Activated CD8-positive, alpha-beta memory T cell treated with anti-CD3 and anti-CD28 coated beads for 4 hours (primary cell): Measurements from ENCODE around the gene ZNF335.
A peak's percentile ranks its signal among the peaks of the same experiment; 100 is the strongest.

Source experiments
- DNase-seq, 2 donors: peaks; one replicate each; pipeline ENCODE4 v3.0.0-alpha.2; 2020; ENCODE audit warnings: low read depth in 2 of 2

Gene ZNF335

DNA sequence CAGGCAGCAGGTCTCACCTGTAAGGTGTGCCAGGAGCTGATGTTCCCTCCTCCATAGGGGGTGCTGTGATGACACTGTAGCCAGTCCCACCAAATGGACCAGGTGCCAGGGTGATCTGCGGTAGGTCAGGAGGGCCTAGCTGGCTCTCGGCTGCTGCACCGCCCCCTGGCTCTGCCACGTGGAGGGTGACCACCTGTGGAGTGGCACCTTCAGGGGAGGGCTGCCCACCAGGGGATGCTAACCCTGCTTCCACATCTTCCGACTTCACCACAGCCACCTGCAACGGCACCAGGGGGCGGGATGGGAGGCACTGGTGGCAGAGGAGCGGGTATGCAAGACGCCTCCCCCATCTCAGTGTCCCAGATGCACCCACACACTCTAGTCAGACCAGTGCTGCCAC is 18.3 kb downstream of the ZNF335 start:
- DNase-seq: no peak

DNA sequence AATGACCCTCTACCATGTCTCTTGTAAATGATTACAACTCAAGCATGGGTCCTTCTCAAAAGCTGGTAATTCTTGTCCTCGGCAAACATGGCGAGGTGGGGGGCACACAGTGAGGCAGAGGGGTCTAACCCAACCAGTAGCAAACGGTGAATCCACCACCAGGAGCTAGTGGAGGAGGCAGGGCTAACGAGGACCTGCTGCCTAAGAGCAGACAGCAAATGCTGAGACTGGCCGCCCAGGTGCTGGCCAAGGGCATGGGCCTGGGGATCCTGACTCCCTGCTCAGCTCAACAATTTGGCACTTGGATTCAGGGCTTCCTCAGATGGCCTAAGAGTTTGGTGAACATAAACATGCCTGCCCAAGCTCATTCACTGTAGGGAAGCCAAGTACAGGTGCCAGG is 19.1 kb downstream of the ZNF335 start:
- no peak for DNase-seq

DNA sequence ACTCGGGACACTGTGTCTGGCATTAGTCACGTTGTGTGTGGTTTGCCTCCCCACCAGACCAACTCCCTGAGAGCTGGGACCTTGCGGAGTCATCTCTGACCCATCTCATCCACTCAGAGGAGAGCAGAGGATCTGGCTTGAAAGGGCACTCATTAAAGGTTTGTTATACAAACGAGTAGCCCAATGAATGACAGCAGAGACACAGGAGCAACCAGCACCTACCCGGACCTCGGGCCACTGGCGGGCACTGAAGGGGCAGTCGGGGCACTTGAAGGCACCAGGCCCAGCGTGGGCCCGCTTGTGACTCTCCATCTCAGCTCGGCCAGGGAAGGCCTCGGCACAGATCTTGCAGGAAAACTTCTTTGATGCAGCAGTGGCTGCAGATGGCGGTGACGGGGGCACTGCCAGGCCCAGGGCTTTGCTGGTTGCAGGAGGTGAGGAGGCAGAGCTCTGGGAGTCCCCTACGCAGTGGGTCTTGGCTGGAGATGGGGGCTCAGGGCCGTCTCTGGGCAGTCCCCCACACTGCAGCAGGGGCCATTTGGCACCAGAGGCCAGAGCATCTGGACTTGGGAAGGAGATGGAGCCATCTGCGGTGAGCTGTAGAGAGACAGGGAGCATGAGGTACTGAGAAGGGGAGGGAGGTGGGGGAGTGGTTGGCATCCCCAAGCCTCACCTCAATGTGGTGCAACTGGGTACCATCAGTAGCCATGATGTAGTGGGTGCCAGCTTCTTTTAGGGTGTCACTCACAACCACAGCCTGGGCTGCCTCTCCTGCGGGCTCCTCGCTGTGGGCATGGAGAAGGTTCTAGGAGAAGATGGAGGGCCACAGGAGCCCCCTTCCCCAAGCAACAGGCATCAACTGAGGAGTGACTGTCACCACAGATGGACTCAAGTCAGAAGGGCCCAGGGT is 19.8 kb downstream of the ZNF335 start:
- DNase-seq: no peak

DNA sequence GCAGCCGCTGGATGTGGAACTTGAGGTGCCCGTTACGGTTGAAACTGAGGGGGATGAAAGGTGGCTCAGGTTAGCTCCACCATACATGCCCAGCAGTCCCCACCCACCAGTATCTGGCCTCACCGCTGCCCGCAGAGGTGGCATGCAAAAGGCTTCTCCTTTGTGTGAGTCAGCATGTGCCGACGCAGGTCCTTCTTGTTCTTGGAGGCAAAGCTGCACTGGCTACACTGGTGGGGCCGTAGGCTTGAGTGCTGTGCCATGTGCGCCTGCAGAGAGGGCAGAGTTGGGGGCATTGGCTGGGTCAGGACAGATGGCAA is 21.7 kb downstream of the ZNF335 start:
- no peak for DNase-seq

DNA sequence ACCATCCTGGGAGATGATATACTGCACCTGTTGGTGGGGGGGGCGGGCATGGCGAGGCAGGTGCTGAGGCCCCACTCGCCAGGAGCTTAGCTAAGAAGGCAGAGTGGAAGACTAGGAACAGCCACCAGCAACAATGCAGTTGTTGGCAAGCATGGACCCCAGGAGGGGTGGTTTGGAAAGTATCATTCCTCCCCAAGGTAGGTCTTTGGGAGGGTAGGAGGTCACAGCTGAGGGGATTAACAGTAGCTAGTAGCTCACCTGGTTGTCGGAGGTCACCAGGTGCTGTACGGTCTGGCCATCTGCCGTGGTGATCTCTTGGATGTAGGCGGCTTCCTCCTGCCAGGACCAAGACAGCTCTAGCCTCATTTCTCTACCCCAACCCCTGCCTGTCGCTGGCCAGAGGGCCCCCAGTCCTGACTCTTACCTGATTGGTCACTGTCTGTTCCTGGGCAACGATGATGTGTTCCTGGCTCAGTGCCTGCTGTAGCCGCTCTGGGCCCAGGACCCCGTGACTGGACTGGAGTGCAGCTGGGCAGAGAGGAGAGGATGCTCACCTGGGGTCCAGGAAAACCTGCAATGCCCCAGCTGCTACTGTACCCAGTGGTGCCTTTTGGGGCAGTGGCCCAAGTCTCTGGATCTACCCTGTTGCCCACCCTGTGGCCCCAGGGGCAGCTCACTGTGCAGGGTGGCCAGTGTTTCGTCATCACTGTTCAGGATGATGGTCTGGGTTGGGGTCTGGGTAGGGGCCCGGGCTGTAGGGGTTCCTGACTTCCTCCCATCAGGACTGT is 22.3 kb downstream of the ZNF335 start:
- DNase-seq: no peak

DNA sequence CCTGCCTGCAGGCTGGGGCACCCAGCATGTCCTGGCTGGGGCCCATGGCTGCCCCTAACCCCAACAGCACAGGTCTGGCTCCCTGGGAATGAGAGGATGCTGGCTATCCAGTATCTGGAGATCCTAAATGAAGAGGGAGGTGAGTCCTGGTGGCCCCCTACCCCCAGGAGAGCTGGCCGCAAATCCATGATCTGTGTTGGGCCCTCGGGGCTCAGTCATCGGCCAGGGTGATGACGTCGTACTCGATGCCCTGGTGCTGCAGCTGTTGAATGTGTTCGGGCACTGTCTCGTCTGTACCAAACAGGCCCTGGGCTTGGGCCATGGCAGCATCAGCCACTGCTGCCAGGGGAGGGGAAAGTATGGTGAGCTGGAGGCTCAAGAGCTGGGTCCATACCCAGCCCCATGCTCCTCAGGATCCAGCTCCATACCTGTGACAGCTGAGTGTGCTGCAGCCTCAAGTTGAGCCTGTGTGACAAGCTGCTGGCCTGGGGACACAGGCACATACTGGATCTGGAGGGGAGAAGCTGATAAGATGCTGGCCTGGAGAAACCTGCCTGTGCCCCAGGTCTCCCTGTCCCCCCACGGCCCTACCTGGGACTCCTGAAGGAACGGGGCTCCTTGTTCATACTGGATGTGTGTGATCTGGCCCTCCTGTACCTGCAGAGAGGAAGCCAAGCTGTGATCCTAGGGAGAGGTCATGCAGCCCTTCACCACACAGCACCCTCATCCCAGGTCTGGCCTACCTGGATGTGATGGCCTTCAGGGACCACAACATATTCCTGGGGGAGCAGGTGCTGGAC is 23.1 kb downstream of the ZNF335 start:
- no peak for DNase-seq

DNA sequence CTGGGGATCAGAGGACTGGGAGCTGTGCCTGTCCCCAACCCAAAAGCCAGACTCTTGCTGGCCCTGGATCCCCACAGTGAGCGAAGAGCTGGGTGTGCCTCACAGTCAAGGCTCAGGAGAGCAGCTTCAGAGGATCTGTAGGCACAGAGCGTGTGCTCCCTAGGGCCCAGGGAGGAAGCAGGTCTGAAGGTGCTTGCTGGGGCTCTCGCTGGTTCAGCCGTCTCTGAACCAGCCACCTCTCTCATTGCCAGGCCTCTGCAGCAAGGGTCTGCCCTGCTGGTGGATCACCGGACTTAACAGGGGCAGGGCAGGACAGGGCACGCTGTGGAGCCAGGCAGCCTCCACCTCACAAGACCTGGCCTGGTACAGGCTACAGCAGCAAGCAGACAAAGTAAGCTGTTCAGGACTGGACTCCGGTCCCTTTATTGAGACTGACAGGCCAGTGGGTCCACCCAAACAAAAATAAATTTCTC is 23.7 kb downstream of the ZNF335 start:
- no peak for DNase-seq

DNA sequence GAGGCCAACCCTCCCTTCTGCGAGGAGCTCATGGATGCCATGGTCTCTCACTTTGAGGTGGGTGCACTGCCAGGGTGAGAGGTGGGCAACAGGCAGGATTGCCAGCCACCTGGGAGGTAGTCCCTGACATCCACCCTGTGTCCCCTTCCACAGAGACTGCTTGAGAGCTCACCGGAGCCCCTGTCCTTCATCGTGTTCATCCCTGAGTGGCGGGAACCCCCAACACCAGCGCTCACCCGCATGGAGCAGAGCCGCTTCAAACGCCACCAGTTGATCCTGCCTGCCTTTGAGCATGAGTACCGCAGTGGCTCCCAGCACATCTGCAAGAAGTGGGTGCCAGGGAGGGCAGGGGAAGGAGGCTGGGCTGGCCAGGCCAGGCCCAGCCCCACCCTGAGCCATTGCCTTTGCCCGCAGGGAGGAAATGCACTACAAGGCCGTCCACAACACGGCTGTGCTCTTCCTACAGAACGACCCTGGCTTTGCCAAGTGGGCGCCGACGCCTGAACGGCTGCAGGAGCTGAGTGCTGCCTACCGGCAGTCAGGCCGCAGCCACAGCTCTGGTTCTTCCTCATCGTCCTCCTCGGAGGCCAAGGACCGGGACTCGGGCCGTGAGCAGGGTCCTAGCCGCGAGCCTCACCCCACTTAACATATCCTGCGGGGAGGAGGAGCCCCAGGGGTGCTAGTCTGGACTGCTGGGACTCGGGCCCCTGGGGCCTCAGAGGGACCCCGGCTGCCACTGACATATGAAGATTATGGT is 24.7 kb downstream of the ZNF335 start:
- no peak for DNase-seq

DNA sequence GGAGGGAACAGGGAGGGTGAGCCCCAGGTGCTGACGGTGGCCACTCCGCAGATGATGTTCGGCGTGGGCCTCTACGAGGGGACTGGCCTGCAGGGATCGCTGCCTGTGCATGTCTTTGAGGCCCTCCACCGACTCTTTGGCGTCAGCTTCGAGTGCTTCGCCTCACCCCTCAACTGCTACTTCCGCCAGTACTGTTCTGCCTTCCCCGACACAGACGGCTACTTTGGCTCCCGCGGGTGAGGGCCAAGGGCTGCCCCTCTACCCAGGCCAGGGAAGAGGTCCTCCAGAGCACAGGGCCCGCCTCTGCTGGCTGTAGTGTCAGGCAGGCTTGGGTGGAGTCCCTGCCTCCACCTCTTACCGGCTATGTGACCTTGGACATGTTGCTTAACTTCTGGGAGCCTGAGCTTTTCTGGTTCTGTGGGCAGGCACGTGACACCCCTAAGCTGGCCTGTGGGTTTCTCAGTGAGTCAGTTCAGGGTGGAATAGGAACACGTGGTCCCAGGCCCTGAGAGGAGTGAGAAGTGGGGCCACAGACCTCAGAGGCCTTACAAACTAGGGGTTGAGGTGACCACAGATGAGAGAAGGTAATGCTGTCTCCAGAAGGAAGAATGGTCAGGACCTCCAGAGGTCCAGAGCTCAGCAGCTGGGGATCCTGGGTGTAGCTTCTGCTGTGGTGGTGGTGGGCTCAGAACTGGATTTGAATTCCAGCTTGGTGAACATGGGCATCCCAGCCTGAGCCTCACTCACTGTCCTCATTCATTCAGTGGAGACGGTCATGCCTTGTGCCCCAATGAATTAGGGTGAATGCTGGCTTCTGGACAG is 25.6 kb downstream of the ZNF335 start:
- DNase-seq: peak; percentile 47

DNA sequence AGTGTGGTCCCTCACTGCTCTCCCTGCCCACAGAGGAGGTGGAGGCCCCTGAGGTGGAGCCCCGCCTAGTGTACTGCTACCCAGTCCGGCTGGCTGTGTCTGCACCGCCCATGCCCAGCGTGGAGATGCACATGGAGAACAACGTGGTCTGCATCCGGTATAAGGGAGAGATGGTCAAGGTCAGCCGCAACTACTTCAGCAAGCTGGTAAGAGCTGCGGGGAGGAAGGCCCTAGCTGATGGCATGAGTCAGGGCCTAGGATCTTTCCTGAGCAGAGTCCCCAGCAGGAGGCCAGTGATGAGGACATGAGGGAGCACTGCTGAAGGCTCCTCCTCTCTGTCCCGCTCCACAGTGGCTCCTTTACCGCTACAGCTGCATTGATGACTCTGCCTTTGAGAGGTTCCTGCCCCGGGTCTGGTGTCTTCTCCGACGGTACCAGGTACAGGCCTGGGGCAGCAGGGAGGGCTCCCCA is 26.3 kb downstream of the ZNF335 start:
- DNase-seq: no peak

DNA sequence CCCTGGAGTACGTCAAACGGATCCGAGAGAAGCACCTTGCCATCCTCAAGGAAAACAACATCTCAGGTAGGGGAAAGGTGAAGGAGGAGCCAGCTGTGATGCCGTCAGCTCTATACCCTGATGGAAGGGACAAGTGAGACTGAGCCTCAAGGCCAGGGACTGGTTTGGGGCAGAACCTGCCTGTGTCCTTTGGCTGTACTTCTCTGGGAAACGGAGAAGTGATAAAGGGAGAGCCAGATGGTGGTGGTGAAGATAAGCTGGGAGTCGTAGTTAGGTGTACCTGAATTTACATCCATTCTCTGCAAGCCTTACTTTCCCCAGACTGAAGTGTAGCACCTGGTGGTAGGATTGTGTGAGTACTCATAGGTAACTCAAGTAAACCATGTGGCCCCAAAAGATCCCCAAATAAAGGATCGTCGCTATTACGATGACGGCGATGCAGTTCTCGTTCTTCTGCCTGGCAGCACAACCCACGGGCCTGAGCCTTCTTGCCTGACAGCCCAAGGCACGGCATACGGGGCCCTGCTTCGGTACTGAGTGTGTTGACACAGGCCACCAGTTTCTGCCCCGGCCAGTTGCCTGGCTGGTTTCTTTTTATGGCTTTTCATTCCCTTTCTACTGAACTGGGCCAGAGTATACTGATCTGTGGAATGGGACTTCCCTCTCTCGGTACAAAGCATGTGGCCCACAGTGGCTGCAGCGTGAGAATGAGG is 26.9 kb downstream of the ZNF335 start:
- DNase-seq: no peak

DNA sequence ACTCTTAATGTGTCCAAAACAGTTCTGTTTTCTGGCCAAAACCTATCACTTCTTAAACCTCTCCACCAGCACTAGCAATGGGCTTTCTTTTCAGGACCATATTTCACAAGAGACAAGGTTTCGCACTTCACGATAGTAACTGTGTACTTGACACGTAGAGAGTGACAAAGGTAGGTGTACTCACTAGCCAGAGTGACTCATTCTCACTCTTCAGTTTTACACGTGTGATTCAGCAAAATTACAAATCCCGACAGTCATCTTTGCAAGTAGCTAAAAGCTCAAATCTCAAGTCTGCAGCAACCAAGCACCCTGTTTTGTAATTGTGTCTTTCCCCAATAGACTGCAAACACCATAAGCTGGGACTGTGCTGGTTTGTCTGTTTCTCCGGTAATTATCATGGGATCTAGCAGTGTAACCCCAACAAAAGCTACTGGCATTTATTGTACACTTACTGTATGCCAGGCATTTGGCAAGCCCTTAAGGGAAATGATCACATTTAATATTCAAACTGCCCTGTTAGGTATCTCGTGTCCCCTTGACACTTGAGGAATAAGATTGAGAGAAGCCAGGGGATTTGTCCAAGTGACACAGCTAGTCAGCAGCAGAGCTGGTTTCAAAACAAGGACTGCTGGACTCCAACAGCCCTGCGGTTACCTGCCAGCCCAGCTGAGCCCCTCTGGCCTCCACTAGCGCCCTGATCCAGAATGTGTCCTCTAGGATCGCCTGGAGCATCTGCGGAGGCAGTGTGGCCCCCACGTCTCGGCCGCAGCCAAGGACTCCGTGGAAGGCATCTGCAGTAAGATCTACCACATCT is 27.6 kb downstream of the ZNF335 start:
- DNase-seq: no peak

DNA sequence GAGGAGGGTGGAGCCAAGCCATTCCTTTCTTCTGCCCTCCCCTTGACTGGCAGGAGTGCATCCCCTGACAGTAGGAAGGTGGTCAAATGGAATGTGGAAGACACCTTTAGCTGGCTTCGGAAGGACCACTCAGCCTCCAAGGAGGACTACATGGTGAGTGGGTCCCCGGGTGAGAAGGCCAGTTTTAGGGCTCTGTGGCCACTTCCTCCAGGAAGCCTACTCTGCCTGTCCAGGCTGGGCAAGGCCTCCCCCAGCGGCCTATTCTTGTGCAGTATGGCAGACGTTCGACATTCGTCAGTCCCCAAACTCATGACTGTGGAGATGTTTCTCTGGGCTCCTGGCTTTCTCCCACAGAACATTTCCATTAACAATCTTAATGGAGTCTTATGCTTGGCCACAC is 28.4 kb downstream of the ZNF335 start:
- no peak for DNase-seq

DNA sequence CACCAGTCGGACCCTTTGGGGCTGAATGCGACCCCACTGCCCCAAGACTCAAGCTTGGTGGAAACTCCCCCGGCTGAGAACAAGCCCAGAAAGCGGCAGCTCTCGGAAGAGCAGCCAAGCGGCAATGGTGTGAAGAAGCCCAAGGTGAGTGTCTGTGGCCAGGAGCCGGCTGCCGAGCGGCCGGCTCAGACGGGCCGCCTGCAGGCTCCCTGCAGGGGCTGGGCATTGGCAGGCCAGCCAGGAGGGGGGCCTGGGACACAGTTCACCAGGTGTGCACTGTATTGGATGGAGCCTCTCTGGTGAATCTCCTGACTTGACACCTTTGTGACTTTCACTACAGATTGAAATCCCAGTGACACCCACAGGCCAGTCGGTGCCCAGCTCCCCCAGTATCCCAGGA is 31.5 kb downstream of the ZNF335 start:
- no peak for DNase-seq

DNA sequence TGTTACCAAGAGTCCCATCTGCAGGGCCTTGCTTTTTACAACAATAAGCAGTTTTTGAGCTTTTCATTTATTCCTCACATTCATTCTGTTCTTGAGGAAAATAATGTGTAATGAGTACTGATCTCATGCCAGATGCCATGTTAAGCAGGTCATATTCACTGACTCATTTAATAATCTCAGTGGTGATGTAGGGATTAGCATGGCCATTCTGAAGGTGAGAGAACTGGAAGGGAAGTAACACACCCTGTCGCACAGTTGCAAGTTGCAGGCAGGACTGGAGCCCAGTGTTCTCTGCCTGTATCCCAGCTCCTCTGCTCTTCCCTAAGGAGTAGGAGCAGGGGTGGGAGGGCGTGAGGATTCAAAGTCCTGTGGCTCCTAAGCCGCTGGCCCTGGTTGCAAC is 31.9 kb downstream of the ZNF335 start:
- no peak for DNase-seq

DNA sequence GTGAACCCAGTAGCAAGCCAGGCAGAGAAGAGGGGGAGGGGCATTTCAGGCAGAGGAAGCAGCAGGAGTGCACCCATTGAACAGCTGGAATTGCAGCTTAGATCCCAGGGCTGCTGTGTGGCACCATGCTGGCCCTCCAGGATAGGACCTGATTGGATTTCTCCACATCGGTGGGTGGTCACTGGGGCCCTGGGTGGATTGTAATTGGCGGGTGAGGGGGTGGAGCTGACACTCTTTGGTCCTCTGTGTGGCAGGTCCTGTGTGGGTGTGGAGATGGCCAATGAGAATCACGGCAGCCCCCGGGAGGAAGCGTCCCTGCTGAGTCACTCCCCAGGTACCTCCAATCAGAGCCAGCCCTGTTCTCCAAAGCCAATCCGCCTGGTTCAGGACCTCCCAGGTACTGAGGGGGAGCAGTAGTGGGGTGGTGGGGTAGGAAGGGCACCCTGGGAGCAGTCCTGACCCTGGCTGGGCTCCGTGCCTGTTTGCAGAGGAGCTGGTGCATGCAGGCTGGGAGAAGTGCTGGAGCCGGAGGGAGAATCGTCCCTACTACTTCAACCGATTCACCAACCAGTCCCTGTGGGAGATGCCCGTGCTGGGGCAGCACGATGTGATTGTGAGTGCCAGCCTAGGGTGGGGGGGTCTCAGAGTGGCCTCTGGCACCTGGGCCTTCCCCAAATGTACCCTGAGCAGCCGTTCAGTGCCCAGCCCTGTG is 33.1 kb downstream of the ZNF335 start:
- DNase-seq: no peak

DNA sequence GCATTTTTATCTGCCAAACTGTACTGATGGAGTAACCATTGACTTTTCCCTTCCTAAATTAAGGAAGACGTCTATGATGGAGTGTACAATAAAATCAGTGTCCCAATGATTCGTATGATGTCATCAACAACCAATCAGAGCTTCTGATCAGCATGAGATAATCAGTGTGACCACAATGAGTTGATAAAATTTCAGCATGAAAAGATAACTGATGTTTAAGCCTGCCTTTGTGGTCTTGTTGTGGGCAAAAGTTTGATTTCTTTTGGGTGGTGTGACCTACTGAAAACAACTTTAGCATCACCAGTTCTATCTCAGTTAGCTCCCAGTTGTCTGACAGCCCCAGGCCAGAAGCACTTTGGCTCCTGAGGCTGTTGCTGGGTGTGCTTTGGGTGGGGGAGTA is 34.2 kb downstream of the ZNF335 start:
- no peak for DNase-seq

DNA sequence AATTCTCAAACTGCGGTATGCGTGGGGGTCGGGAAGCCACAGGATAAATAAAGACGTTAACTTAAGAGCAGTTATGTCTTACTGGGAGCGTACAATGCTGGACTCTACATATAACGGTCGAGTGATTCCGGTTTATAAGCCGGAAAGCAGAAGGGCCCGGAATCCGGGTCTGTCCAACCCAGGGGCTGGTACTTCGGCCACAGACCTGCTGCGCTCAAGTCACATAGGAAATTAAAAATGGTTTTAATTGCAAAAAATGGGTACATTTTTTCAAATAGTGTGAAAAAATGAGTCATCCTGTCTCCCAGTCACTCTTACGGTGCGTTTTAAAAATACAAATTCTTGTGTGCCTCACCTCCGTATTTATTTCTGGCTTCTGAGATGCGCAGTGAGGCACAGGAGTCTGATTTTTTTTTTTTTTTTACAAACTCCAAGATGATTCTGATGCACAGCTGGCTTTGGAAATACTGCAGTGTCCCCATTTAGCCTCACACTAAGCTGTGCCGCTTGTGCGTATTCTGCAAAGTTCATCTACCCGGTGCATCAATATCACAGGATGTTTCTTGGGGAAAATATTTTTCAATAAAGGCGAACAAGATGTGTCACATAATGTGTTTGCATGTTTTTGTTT is 36.5 kb downstream of the ZNF335 start:
- no peak for DNase-seq
